ENCODE measurements around the gene DRG2. TPM values are rescaled to one million over a fixed set of nuclear protein-coding genes. Genes with fewer than 3 reads are reported as not detected.

Gene DRG2
- total RNA-seq, 4 donors from 2014 or later, result 27.4 to 43.7 (median 33.9) TPM

DNA sequence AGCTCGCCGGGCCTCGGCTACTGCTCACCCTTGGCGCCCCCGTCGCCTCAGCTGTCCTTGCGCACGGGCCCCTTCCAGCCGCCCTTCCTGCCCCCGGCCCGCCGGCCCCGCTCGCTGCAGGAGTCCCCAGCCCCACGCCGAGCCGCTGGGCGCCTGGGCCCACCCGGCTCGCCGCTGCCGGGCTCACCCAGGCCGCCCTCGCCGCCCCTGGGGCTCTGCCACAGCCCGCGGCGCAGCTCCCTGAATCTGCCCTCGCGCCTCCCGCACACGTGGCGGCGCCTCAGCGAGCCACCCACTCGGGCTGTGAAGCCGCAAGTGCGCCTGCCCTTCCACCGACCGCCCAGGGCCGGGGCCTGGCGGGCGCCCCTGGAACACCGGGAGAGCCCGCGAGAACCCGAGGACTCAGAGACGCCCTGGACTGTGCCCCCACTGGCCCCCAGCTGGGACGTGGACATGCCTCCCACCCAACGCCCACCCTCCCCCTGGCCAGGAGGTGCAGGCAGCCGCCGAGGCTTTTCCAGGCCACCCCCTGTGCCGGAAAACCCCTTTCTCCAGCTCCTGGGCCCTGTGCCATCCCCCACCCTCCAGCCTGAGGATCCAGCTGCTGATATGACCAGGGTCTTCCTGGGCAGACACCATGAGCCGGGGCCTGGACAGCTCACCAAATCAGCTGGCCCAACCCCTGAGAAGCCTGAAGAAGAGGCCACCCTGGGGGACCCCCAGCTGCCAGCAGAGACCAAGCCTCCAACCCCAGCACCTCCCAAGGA, 33.6 kb downstream of the DRG2 start:
- ATAC-seq, result no peak
- no CpG with 5 or more reads among the region's 54 CpGs for WGBS, 2 donors (ENCODE audit: low coverage in 1 of 2)
- Histone ChIP-seq H3K27me3 (peaks cover 21% of the 10 kb centered on the region), H3K27ac (no peak overlapping the region), H3K36me3 (no peaks in the 10 kb centered on the region), H3K9me3 (no peaks in the 10 kb centered on the region), H3K4me1 (no peaks in the 10 kb centered on the region), H3K4me3 (no peak overlapping the region)
- TF ChIP-seq, protein P1, sequence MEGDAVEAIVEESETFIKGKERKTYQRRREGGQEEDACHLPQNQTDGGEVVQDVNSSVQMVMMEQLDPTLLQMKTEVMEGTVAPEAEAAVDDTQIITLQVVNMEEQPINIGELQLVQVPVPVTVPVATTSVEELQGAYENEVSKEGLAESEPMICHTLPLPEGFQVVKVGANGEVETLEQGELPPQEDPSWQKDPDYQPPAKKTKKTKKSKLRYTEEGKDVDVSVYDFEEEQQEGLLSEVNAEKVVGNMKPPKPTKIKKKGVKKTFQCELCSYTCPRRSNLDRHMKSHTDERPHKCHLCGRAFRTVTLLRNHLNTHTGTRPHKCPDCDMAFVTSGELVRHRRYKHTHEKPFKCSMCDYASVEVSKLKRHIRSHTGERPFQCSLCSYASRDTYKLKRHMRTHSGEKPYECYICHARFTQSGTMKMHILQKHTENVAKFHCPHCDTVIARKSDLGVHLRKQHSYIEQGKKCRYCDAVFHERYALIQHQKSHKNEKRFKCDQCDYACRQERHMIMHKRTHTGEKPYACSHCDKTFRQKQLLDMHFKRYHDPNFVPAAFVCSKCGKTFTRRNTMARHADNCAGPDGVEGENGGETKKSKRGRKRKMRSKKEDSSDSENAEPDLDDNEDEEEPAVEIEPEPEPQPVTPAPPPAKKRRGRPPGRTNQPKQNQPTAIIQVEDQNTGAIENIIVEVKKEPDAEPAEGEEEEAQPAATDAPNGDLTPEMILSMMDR (IDR thresholded peaks at IDR 0.05), result no peak
- TF ChIP-seq EP300 (IDR thresholded peaks at IDR 0.05) (no peak), POLR2AphosphoS5 (IDR thresholded peaks at IDR 0.05) (no peak), POLR2A (IDR thresholded peaks at IDR 0.05) (no peak)

DNA sequence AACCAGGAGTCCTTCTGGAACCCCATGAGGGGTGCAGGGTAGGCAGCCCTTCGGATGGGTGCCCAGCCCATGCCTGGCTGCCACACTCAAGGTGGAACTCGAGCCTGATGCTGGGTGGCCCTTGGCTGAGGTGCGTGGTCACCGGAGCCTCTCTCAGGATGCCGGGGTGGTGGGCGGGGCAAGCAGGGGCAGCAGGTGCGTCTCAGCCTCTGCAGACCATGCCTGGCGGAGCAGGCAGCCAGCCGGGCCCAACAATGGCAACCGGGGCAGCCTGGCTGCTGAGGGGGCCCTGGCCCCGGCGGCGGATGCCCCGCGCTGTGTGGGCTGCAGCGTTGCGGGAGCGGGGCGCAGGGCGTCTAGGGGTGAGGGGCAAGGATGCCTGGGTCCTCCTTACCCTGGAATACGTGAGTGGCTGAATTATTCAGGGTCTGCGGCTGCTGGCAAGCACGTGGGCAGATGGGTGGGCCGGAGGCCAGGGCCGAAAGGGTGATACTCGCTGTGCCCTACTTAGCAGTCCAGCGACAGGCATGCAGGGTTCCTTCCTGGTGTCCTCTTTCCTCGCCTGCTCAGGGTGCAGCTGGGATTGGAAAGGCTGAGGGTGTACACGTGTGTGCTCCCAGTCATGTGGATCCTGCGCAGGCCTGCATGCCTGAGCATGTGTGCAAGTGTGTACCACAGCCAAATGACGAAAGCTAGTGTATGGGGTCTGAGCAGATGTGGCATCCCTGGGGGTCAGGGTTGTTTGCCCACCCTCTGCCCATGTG, 35.4 kb downstream of the DRG2 start:
- H3K27me3 ChIP-seq, result peaks cover 23% of the 10 kb centered on the region
- no CpG with 5 or more reads among the region's 31 CpGs for WGBS, 2 donors (ENCODE audit: low coverage in 1 of 2)
- no peak for ATAC-seq
- H3K27ac ChIP-seq, result no peak overlapping the region
- H3K4me3 ChIP-seq, result no peak overlapping the region
- H3K9me3 ChIP-seq, result no peaks in the 10 kb centered on the region
- no peaks in the 10 kb centered on the region for H3K36me3 ChIP-seq
- TF ChIP-seq EP300 (IDR thresholded peaks at IDR 0.05), result no peak
- TF ChIP-seq POLR2A (IDR thresholded peaks at IDR 0.05), result no peak
- TF ChIP-seq, protein P1 (IDR thresholded peaks at IDR 0.05), result no peak
- no peak for TF ChIP-seq POLR2AphosphoS5 (IDR thresholded peaks at IDR 0.05)
- no peaks in the 10 kb centered on the region for H3K4me1 ChIP-seq

DNA sequence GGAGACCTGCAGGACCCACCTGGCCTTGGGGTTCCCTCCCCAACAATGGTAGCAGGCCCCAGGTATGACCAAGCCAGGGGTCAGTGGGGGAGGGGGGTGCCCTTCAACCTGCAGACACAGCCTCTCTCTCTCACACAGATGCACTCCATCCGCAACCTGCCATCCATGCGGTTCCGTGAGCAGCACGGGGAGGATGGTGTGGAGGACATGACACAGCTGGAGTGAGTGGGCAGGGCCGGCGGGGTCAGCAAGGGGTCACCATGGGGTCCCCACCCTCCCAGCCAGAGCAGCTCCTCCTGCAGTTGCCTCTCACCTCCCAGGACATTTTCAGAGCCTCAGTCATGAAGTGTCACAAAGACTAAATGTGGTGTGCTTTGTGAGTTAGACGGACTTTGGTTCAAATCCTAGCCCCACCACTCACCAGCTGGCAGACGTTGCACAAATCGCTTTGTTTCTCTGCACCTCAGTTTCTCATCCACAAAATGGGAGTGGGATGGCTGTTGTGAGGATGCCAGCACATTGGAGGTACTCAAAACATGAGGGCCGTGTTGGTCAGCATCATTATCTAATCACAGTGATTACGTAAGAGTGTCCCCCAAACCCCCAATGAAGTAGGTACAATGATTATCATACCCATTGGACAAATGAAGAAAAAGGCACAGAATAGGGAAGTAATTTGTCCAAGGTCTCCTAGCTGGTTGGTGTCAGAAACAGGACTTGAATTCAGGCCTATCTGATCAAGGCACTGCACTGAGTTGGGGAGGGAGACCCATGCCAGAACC, 36.8 kb downstream of the DRG2 start:
- WGBS, 2 donors (ENCODE audit: low coverage in 1 of 2), result 52% methylated on average over 6 of the region's 11 CpGs; no CpG with 5 or more reads in 1 of the 2 donors
- no peak overlapping the region for H3K27ac ChIP-seq
- no peaks in the 10 kb centered on the region for H3K4me1 ChIP-seq
- peaks cover 23% of the 10 kb centered on the region for H3K27me3 ChIP-seq
- H3K36me3 ChIP-seq, result no peaks in the 10 kb centered on the region
- no peak overlapping the region for H3K4me3 ChIP-seq
- TF ChIP-seq, protein P1 (IDR thresholded peaks at IDR 0.05), result no peak
- no peak for TF ChIP-seq POLR2AphosphoS5 (IDR thresholded peaks at IDR 0.05)
- TF ChIP-seq EP300 (IDR thresholded peaks at IDR 0.05), result no peak
- no peak for TF ChIP-seq POLR2A (IDR thresholded peaks at IDR 0.05)
- H3K9me3 ChIP-seq, result no peaks in the 10 kb centered on the region
- ATAC-seq, result no peak

DNA sequence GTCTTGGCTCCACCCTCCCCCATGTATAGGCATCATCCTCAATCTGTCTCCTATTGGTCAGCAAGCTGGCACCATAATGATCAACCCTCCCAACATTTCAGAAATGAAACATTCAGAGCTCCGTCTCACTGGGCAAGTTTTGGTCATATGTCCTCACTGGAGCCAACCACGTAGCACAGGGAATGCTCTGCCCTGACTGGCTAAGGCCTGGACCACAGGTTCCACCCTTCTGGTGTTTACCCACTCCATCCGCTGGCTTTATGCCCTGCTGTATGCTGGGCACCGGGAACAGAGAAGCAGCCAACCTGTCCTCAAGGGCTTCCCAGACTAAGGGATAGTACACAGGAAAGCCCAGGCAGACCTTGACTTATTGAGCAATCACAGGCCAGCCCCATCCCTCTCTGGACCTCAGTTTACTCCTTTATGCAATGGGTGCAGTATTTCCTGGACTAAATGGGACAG, 41.3 kb downstream of the DRG2 start:
- Histone ChIP-seq H3K27ac (no peak overlapping the region), H3K4me1 (no peaks in the 10 kb centered on the region), H3K9me3 (no peaks in the 10 kb centered on the region), H3K27me3 (peaks cover 31% of the 10 kb centered on the region), H3K4me3 (no peak overlapping the region), H3K36me3 (no peaks in the 10 kb centered on the region)
- no peak for ATAC-seq
- 30% methylated on average over 2 of the region's 4 CpGs; no CpG with 5 or more reads in 1 of the 2 donors for WGBS, 2 donors (ENCODE audit: low coverage in 1 of 2)
- TF ChIP-seq, protein P1 (IDR thresholded peaks at IDR 0.05), result no peak
- no peak for TF ChIP-seq POLR2A (IDR thresholded peaks at IDR 0.05)
- no peak for TF ChIP-seq POLR2AphosphoS5 (IDR thresholded peaks at IDR 0.05)
- TF ChIP-seq EP300 (IDR thresholded peaks at IDR 0.05), result no peak
